PC-9 (cell line): ENCODE data around the gene LMO2.

Experiments
- EZH2 ChIP-seq: fragments of 200-600 bp; sonication (generic); IDR thresholded peaks from 2 replicates; pipeline ENCODE4 v1.8.0; 2017; ENCODE audit warnings: antibody characterized with exemption, low read depth
- TF ChIP-seq, protein P1 (sequence below): fragments of 200-600 bp; sonication (generic); conservative IDR thresholded peaks from 2 replicates; pipeline ENCODE4 v1.6.1; 2017; ENCODE audit warnings: mixed run types, antibody characterized with exemption, mild to moderate bottlenecking, moderate library complexity

- TF ChIP-seq, protein P1, sequence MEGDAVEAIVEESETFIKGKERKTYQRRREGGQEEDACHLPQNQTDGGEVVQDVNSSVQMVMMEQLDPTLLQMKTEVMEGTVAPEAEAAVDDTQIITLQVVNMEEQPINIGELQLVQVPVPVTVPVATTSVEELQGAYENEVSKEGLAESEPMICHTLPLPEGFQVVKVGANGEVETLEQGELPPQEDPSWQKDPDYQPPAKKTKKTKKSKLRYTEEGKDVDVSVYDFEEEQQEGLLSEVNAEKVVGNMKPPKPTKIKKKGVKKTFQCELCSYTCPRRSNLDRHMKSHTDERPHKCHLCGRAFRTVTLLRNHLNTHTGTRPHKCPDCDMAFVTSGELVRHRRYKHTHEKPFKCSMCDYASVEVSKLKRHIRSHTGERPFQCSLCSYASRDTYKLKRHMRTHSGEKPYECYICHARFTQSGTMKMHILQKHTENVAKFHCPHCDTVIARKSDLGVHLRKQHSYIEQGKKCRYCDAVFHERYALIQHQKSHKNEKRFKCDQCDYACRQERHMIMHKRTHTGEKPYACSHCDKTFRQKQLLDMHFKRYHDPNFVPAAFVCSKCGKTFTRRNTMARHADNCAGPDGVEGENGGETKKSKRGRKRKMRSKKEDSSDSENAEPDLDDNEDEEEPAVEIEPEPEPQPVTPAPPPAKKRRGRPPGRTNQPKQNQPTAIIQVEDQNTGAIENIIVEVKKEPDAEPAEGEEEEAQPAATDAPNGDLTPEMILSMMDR = no peak
- TF ChIP-seq EZH2 = no peak
Measured at GRCh38 chr11:33891714-33892327, at the start of gene LMO2.
